COLO668 (cell line): ENCODE data around the gene HNF4A.
"Not testable (repeated sequence)": the region's sequence is repeated elsewhere in the genome, so short reads cannot be mapped to it uniquely, and the experiment has no call there.

Source experiments
- DNase-seq: peaks from one replicate; lab custom pipeline; 2025; ENCODE audit not compliant: unreplicated experiment; lab: John Stamatoyannopoulos, UW

Gene HNF4A

GRCh38 chr20:44345147-44345546 is 10.4 kb upstream of the HNF4A start:
- no peak for DNase-seq

GRCh38 chr20:44345941-44346340 is 9.6 kb upstream of the HNF4A start:
- DNase-seq, result not testable (repeated sequence)

GRCh38 chr20:44348168-44348659 is 7.3 kb upstream of the HNF4A start:
- no peak for DNase-seq

GRCh38 chr20:44349349-44349748 is 6.2 kb upstream of the HNF4A start:
- no peak for DNase-seq

- DNase-seq, result no peak
Measured at GRCh38 chr20:44350567-44350966, 4.9 kb upstream of the HNF4A start.

- DNase-seq, result peak; percentile 62
Measured at GRCh38 chr20:44354979-44355497, 461 bp upstream of the HNF4A start.

- DNase-seq, result no peak
Measured at GRCh38 chr20:44356353-44356723, 839 bp downstream of the HNF4A start.

- no peak for DNase-seq
Measured at GRCh38 chr20:44357020-44357419, 1.5 kb downstream of the HNF4A start.

- DNase-seq, result no peak
Measured at GRCh38 chr20:44357555-44358125, 2.1 kb downstream of the HNF4A start.

- DNase-seq, result no peak
Measured at GRCh38 chr20:44358776-44359175, 3.3 kb downstream of the HNF4A start.

- no peak for DNase-seq
Measured at GRCh38 chr20:44360221-44360620, 4.7 kb downstream of the HNF4A start.

- no peak for DNase-seq
Measured at GRCh38 chr20:44361021-44361420, 5.5 kb downstream of the HNF4A start.

GRCh38 chr20:44362466-44362940 is 7.0 kb downstream of the HNF4A start:
- no peak for DNase-seq

GRCh38 chr20:44364068-44364467 is 8.6 kb downstream of the HNF4A start:
- no peak for DNase-seq

- DNase-seq, result no peak
Measured at GRCh38 chr20:44364780-44365179, 9.3 kb downstream of the HNF4A start.

GRCh38 chr20:44367746-44368145 is 12.2 kb downstream of the HNF4A start:
- no peak for DNase-seq

- DNase-seq, result peak; percentile 80
Measured at GRCh38 chr20:44370639-44371218, 15.2 kb downstream of the HNF4A start.

- no peak for DNase-seq
Measured at GRCh38 chr20:44382641-44383040, 27.1 kb downstream of the HNF4A start.

GRCh38 chr20:44384423-44385027 is 29.0 kb downstream of the HNF4A start:
- peak; percentile 83 for DNase-seq

GRCh38 chr20:44388466-44389023 is 33.0 kb downstream of the HNF4A start:
- DNase-seq, result peak; percentile 24

GRCh38 chr20:44389871-44390270 is 34.4 kb downstream of the HNF4A start:
- no peak for DNase-seq

- DNase-seq, result no peak
Measured at GRCh38 chr20:44390280-44390679, 34.8 kb downstream of the HNF4A start.
